Activated effector memory CD4-positive, alpha-beta T cell treated with anti-CD3 and anti-CD28 coated beads, Interleukin-2, amount 50 U/mL, for 16 hours (primary cell): ENCODE results near the gene CCDC188.

ENCODE experiments used
- DNase-seq: peaks from one replicate; pipeline ENCODE4 v3.0.0-alpha.2; 2020

CCDC188 gene

DNA sequence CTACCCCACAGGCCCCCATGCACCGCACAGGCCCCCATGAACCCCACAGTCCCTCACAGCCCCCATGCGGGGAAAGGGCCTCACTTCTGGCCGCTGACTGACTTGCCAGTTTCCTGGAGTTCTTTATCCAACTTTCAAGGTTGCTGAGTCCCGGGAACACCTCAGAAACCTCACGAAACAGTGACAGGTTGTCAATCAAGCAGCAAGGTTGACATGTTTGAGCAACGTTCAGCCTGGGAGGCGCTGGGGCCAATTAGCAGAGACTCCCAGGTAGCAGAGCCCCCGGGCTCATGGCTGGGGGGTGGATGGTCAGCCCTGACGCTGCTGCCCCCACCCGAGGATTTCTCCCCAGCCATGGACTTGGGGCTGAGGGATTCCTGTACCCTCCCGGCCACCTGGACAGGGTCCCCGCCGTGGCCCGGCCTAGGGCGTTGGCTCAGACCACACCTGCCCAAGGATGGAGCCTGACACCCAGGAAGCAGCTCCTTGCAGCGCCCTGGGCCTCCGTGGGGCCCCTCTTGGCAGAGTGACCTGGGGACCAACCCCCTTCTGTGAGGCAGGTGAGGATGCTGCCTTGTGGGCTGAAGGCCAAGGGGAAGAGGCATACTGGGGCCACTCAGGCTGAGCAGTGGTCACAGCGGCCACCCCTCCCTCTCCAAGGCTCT is 33.8 kb upstream of the CCDC188 start:
- DNase-seq = no peak

DNA sequence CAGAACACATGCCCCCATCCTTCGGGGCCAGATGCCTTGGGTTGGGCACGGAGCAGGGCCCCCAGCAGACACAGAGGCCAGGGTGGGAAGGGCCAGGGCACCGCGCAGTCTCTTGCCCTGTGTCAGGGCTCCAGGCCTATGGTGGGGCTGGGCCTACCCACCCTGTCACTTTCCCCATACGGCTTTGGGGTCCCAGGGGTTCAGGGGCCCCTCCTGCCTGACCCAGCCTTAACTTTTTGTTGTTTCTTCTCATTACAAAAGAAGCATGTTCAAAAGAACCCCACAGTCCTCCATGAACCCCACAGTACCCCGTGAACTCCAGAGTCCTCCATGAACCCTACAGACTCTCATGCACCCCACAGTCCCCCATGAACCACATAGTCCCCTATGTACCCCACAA is 33.0 kb upstream of the CCDC188 start:
- no peak for DNase-seq

DNA sequence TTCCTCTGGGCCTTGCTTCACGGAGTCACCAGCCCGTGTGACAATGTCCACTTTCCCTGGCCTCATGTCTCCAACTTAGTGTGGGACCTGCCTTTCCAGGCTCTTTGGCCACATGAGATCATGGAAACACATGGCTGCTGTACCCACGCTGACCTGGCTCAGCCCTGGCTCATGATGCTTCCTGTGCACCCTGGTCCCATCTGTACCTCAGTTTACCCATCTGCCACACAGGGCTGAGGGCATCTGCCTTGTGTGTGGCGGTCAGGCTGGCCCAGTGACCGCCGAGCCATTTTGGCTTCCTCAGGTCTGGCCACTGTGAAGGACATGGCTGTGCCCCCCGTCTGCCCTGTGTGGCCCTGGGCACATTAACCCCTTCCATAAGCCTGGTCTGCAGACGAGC is 32.2 kb upstream of the CCDC188 start:
- no peak for DNase-seq

DNA sequence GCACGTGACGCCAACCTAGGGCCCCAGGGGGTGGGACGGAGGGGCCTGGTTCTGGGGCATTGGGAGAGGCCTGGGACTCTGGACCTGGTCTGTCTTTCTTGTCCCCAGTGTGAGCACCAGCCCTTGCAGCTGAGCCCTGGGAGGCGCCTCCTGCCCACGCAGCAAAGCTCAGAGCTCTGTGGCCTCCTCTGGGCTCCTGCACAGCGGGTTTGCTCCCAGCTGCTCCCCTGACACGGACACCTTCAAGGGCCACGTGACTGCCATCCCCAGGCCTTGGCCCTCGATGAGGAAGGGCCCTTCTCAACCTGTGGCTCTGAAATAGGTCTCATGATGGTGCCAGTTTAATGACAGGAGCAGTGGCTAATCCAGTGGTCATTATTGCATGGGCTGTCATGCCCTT is 31.5 kb upstream of the CCDC188 start:
- no peak for DNase-seq

DNA sequence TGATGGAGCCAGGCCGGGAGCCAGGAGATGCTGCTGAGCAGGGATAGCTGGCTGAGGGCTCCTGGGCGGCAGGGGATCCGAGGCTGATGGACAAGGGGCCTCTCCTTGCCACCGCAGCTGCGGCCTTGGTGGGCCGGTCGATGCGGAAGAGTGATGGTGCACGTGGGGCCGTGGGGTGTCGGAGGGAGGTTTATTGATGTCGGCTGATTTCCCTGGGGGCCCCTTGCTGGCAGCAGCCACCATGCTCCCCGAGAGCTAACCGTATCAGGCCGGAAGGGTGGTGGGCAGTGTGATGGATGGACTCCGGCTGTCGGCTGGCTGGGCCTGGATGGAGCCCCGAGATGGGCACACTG is 31.0 kb upstream of the CCDC188 start:
- no peak for DNase-seq

DNA sequence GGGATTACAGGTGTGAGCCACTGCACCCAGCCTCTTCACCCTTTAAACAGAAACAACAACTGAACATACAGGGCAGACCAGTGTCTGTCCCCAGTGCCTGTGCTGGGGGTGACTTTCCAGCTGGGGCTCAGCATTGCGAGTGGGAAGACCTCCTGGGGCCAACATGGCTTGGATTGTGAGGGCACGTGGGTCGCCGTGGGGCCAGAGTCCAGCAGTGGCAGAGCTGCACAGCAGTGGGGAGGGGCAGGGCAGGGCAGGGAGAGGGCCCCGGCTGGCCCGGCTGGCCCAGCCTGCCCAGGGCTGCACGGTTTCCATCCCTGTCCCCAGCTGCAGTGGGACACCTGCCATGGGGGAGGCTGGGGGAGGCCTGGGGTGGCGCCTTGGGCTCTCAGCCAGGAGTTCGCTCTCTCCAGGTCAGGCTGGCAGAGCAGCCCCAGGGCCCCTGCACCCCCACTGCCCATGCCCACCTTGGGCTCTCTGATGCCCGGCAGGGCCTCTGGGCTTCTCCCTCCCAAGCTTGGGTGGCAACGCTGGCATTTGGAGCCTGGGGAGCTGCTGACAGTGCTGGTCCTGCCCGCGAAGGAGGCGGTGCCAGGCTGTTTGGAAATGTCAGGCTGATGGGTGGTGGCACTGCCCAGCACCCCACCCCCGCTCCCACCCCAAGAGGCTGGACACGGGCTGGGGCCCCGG is 30.5 kb upstream of the CCDC188 start:
- DNase-seq = no peak

DNA sequence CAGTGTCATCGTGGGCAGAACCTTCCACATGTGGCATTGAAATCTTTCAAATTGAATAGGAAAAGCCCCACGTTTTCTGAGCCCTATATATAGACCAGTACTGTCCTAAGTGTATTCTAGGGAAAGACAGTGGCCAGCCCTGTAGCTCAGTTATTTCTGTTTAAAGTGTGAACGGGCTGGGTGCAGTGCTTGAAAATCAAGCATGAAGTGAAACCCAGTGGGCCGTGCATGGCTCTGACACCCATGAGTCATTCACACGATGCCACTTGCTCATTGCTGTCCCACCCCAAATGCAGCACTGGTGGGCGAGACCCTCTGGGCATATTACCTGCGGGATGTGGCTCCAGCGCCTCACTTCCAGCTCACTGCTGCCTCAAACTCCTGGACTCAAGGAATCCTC is 29.8 kb upstream of the CCDC188 start:
- DNase-seq = no peak

DNA sequence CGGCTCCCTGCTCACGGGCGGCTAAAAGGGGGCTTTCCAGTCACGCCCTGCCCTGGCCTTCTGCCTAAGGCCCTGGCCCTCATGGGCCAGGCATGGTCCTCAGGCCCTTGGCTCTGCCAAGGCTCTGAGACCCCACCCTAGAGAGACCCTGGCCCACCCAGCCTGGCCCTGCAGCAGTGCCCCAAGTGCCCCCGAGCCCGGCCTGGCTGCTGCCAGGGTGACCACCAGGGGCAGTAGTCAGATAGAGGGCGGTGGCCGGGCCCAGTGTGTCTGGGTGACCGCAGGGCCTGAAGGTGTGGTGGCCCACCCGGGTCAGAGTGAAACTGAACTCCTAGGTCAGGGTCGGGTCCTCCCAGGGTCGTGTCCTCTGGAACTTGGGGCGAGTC is 29.4 kb upstream of the CCDC188 start:
- DNase-seq = no peak

DNA sequence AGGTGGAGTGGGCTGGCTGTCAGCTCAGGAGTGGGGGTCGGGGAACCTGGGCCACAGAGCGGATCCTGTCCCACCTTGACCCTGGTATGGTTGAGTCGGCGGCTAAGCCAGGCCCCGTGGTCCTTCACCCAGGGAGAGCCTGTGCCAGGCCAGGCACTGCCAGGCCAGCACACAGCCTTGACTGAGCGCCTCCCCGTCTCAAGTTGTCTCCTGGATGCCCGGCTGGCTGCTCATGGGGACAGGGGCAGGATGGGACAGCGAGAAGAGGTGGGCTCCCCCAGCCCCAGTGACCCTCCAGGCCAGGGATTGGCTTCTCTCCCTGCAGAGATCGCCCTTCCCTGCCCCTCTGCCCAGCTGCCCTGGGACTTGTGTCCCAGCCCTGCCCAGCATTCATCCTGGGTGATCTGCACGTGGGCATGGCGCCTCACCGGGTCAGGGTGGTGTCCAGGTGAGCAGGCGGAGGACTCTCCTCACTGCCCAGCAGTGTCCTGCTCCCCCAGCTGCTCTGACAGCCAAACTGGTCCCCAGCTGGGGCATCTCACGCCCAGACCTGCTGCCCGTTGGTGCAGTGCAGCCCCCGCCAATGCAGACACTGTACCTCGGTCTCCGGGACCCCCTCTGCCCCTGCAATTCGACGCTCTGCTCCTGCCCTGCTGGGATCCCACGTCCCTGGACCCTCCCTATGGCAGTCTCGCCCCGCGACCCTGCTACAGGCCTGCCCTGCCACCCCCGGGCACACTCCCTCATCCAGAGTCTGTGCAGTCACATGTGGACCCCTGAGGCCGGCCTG is 28.8 kb upstream of the CCDC188 start:
- no peak for DNase-seq

DNA sequence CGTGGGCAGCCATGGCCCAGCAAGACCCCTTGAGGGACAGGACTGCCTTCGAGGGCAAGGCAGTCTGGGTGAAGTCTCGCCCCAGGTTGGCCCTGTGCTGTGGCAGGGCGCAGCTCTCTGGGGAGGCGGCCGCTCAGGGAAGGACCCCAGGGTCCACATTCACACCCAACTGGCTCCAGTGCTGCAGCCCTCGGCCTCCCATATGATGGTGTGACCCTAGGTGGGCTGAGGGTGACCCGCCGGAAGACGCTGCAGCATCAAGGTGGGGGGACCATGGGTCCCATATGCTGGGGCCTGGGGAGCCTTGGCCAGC is 28.0 kb upstream of the CCDC188 start:
- DNase-seq = no peak

DNA sequence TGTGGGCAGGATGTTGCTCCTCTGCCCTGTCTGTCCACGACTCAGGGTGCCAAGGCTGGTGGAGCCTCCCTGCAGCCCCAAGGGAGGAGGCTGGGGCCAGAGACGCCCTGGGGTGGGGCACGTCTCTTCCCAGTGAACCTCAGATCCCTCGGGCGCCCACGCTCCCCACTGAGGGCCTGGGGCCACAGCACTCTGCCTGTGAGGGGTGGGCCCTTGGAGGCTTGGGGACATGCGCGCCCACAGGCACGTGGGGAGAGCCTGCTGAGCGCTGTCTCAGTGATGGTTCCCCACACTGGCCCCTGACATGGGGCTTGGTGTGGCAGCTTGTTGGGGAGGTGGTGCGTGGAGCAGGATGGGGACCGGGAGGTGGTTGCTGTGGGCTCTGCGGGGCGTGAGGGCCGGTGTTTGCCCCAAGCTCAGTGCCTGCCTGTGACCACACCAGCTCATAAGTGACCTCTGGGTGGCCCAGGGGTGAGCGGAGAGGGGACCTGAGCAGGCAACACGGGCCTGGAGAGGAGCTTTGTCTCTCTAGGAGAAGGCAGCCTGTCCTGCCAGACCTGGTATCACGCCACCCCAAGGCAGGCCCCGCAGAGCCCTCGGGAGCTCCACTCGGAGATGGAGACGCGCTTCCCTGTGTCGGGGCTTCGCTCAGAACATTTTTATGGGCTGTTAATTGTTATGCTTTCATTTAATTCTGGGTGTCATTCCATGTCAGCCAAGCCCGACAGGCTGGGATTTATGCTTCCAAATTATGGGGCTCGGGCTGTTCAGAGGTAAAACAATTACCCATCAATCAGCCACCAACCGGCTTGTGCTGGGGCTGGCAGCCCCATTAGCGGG is 27.4 kb upstream of the CCDC188 start:
- no peak for DNase-seq

DNA sequence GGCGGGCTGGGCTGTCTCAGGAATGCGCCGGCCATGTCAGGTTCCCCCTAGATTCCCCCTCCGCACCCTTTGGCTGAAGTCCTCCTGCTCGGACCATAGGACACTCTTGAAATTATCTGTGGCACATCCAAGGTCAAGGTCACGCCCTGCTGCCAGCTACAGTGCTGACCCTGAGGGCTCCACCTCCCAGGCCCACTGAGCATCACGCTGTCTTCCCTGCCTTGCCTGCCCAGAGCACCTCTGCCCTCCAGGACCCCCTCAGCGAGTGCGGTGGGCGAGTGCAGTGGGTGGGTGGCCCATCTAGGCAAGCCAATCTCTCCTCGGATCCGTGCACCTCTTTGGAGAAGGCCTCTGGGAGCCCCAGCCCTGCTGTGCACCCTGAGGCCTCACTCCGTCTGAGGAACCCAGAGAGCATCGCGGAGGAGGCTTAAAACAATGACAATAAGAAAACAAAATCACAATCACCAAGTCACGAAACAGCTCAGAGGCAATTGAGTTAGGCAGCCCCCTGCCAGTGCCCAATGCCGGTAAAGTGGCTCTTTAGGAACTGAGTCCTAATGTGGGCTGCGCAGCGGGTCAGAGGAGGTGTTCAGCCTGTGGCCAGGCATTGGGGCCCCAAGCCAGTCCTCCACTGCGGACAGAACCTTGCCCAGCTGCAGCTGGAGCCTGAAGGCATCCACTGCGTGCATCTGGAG is 26.5 kb upstream of the CCDC188 start:
- no peak for DNase-seq

DNA sequence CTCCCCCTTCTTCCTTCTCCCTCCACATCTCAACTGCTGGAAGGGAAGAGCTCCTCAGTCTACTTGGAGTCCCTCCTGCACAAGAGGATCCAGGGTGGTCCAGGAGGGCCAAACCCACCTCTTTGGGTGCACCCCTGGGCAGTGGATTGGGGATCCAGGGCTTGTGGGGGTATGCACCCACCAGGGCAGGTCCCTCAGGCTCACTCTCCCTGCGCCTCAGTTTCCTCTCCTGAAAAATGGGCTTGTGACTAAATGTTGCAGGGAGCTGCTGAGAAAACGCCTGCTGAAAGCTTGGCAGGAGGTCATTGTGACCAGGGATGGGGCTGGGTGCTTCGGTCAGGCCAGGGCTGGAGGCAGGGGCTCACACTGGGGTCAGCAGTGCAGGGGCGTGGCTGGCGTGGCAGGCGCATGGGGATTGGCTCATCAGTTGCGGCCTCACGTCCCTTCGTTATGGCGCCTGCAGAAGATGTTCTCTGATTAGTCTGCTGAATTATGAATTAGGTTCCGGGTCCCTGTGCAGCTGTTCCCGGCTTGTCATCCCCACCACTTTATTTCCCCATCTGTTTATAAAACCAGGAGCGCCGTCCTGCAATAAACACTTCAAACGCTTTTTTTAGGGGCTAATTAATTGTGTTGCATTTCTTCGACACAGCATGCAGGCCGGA is 25.7 kb upstream of the CCDC188 start:
- DNase-seq = no peak

DNA sequence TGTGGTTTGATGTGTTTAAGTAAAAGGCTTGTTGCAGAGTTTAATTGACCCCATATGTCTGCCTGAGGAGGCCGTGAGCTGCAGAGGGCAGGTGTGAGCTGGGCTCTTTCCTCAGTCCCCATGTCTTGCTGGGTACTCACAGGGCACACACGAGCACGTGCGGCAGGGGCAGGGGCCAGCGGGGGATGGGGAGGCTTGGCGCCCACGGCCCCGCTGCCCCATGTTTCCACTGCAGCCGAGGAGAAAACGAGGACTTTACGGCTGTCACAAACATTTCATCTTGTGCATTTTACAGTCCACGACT is 24.7 kb upstream of the CCDC188 start:
- no peak for DNase-seq

DNA sequence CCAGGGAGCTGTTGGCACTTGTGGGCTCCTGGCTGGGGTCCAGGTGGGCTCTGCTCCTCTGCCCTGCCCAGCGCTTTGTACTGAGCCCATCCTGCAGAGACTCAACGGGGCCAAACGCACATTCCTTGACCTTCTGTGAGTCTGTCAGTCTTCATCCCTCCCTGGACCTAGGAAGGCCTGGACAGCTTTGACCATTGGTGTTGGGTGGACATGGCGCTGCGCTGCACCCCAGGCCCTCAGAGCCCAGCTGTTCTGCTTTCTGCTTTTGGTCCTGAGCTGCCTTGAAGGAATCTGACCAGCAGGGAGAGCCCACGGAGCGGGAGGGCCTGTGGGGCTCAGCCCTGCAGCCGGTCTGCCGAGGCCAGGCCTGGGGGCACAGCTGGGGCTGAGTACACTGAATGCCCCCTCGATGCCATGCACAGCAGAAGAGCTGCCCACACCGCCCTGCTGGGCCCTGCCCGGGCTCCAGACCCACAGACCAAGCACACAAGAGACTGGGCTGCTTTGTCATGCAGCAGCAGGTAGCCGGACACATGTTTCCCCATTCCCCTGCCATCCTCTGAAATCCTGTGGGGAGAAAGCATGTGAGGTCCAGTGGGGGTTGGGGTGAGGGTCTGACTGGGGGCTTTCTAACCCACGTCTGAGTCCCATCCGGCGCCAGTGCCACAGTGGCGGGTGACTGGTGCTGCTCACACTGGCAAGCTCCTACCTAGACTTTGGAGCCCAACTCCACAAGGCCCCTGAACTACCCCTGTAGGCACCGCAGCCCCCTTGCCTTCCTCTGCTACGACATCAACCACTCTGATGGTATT is 24.1 kb upstream of the CCDC188 start:
- no peak for DNase-seq

DNA sequence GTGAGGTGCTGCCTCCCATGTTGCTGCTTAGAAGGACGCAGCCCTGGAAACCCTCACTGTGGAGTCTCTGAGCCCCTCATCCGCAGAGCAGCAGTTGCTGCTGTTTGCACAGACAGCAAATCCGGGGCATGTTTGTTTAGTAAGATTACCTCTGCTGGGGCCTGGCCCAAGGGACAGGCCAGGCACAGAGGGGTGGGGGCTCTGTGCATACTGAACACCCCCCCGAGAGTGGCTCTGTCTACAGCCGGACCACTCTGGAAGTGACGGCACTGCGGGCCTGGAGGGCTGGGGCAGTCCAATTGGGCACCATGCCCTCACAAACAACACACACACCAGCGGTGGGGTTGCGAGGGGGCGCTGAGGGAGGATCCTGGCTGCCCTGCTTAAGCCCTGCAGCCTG is 22.9 kb upstream of the CCDC188 start:
- no peak for DNase-seq

DNA sequence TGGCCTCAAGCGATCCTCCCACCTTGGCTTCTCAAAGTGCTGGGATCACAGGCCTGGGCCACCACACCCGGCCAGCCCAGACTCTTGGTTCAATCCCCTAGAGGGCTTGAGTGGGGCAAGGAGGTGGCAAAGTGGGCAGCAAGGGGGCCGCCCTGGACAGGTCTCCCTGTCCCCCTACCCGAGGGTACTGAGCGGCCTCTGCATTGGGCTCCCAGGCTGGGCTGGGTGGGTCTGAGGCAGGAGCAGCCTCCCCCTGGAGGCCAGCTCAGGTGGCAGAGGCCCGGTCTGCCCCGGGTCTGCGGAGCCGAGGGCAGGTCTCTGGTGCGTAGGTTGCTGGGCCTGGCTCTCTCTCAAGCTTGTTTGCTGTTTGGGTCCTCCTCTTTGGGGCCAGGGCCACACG is 22.4 kb upstream of the CCDC188 start:
- DNase-seq = no peak

DNA sequence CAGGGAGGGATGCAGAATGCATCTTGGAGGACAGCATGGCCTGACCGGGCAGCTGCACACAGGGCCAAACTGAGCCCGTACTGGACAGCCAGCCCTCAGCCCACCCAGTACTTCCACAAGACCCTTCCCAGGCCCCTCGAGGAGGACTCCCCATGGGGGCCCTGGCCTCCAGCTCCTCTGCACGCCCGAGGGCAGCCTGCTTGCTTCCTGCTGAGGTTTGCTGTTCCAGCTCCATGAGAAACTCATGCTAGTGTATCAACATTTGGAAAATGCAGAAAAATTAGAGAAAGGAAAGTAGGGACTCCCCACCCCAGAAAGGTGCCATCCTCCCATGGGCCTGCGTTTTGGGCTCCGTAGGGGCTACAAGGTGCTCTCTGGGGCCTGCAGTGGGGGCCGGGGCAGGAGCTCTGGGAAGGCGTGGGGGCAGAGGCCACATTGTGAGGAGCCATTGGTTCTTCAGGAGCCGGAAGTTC is 21.3 kb upstream of the CCDC188 start:
- no peak for DNase-seq

DNA sequence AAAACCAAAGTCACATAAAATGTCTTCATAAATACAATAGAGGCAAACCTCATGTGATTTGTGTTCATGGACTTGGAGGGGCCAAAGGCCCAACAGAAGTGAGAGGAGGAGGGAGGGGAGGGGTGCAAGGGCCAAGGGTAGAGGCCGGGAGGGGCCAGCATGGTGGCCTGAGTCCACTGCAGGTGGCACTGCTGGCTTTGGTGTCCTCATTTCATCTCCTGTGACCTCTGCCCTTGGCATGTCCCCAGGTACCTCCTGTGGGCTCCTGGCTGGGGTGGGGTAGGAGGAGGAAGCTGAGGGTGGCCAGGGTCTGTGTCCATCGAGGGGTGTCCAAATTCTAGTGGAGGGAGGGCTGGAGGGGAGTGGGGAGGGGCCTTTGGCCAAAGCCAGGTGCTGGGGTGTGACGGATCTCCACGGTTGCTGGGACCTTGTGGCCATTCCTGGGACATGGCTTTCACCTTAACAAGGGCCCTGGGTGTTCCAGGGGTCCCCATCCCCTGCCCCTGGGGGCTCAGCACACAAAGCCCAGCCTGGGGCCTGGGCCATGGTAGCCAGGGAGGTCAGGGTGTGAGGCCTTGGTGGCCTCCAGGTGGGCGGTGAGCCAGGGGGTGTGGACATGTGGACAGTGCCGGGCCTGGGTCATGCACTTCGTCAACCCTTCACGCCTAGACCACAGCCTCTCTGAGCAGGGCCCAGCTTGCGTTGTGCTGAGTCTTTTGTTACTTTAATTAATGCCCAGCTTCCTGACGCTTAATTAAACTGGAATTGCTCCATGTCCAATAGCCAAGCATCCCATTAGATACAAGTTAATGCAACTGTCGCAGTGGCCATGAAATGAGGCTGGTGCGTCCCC is 20.7 kb upstream of the CCDC188 start:
- DNase-seq = no peak

DNA sequence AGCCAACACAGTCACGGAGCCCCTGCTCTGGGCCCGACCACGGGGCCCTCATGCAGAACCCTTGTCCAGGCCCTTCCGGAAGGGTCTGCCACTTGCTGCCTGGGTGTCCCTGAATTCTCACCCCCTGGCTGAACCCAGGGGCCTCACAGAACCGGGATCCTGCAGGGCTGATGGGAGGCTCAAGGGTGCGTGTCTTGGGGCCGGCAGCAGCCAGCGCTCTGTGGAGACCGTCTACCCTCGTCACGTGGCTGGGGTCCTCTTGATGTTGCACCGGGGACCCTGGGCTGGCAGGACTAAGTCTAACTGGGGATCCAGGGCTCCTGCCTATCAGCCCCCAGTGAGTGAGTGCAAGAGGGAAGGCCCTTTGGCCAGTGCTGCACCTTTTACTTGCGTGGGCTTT is 19.3 kb upstream of the CCDC188 start:
- no peak for DNase-seq
